HepG2 (cell line): ENCODE results near the gene CBX2. TPM values are rescaled to one million over a fixed set of nuclear protein-coding genes. Genes with fewer than 3 reads are reported as not detected.

Experiments used
- ATAC-seq: fragments of 200-7000 bp; cut with Tn5 transposase; 3 replicates; pipeline ENCODE4 v1.9.1; 2020; ENCODE audit warnings: mild to moderate bottlenecking, moderate library complexity
- BruUV-seq: library from RNA; stranded (reverse); fragments of 400-500 nt; replicated peaks from 2 replicates; lab custom pipeline; 2021; lab: Mats Ljungman, UMichigan
- CTCF ChIA-PET: fragments of 300-600 bp; formaldehyde crosslinking; extraction: SDS; loops from one replicate; lab custom pipeline; 2021; ENCODE audit warnings: low total read pairs, inconsistent platforms, low intra/inter-chr PET ratio; lab: Yijun Ruan, JAX
- POLR2A ChIA-PET: fragments of 350-600 bp; sonication (Branson Sonifier 250); formaldehyde crosslinking; loops from one replicate; lab custom pipeline; 2020; ENCODE audit warnings: antibody characterized with exemption, inconsistent platforms; lab: Yijun Ruan, JAX
- DNase-seq: peaks from one replicate; pipeline ENCODE4 v3.0.0-alpha.2; 2015; ENCODE audit warnings: low spot score
- FAIRE-seq: peaks from 3 replicates; lab custom pipeline; 2011; peaks lifted over from hg19 to GRCh38; lab: Jason Lieb, UNC
- H2AFZ ChIP-seq: one replicate; pipeline ENCODE4 v1.6.1; 2011; ENCODE audit warnings: low read length, inconsistent platforms
- H3K27ac ChIP-seq: fragments of 300-600 bp; 3 replicates; pipeline ENCODE4 v1.8.0; 2011; ENCODE audit warnings: mixed run types, mild to moderate bottlenecking, mixed read lengths, low read length, inconsistent platforms; ENCODE audit not compliant: insufficient read depth; ENCODE audit errors: extremely low read length
- H3K27me3 ChIP-seq, 2 experiments: fragments of 200-600 bp in 1 of 2; 2 replicates in 1 of 2; 3 replicates in 1 of 2; pipeline versions ENCODE4 v1.6.0 to v1.8.0; 2011; ENCODE audit warnings: low read length in 2 of 2, mild to moderate bottlenecking in 2 of 2, moderate library complexity in 2 of 2, inconsistent platforms in 1 of 2; ENCODE audit not compliant: insufficient read depth in 2 of 2, control insufficient read depth in 1 of 2
- H3K36me3 ChIP-seq, 2 experiments: fragments of 200-600 bp in 1 of 2; replicated peaks in 1 of 2; 2 replicates in 1 of 2; 3 replicates in 1 of 2; pipeline versions ENCODE4 v1.5.1 to v1.8.0; 2011; ENCODE audit warnings: low read length in 2 of 2, inconsistent platforms in 1 of 2; ENCODE audit not compliant: insufficient read depth in 2 of 2, control insufficient read depth in 1 of 2
- H3K4me1 ChIP-seq: 2 replicates; pipeline ENCODE4 v1.5.1; 2012; ENCODE audit warnings: low read length, inconsistent platforms; ENCODE audit not compliant: insufficient read depth
- H3K4me2 ChIP-seq: 2 replicates; pipeline ENCODE4 v1.6.0; 2011; ENCODE audit warnings: low read depth, low read length, inconsistent platforms
- H3K4me3 ChIP-seq, 3 experiments: fragments of 200-600 bp in 1 of 3; sonication (generic), shearing (Covaris generic) in 1 of 3; replicated peaks in 1 of 3; 2 replicates each; pipeline ENCODE4 v1.5.1; 2011 to 2016; ENCODE audit warnings: low read length in 3 of 3, inconsistent platforms in 2 of 3, low read depth in 2 of 3, mild to moderate bottlenecking in 2 of 3, control low read depth in 1 of 3, mixed read lengths in 1 of 3; ENCODE audit not compliant: insufficient read depth in 1 of 3
- H3K79me2 ChIP-seq: one replicate; pipeline ENCODE4 v1.6.1; 2011; ENCODE audit warnings: low read length, inconsistent platforms; ENCODE audit not compliant: insufficient read depth
- H3K9ac ChIP-seq: 2 replicates; pipeline ENCODE4 v1.6.0; 2011; ENCODE audit warnings: mild to moderate bottlenecking, low read depth, low read length, inconsistent platforms; ENCODE audit not compliant: insufficient read depth
- H3K9me3 ChIP-seq: 2 replicates; pipeline ENCODE4 v1.5.1; 2012; ENCODE audit warnings: mild to moderate bottlenecking, low read length
- H4K20me1 ChIP-seq: 2 replicates; pipeline ENCODE4 v1.6.0; 2011; ENCODE audit warnings: inconsistent platforms, mild to moderate bottlenecking, low read length, moderate library complexity; ENCODE audit not compliant: insufficient read depth
- ATM ChIP-seq: fragments of 450-650 bp; IDR thresholded peaks from 2 replicates; pipeline ENCODE4 v1.7.1; 2017; ENCODE audit warnings: mild to moderate bottlenecking, borderline replicate concordance
- EEA1 ChIP-seq: sonication (generic); formaldehyde crosslinking; IDR thresholded peaks from 2 replicates; pipeline ENCODE4 v1.5.1; 2020; ENCODE audit warnings: mild to moderate bottlenecking, missing genetic modification reagents, borderline replicate concordance
- FOXP1 ChIP-seq, 2 experiments: fragments of 450-650 bp in 1 of 2; IDR thresholded peaks; 2 replicates each; pipeline ENCODE4 v1.6.1; 2017 to 2018; ENCODE audit warnings: antibody characterized with exemption in 1 of 2
- HDAC1 ChIP-seq: sonication (generic); formaldehyde crosslinking; IDR thresholded peaks from 2 replicates; pipeline ENCODE4 v1.5.1; 2020; ENCODE audit warnings: mild to moderate bottlenecking, missing genetic modification reagents
- HES4 ChIP-seq: sonication (generic); formaldehyde crosslinking; IDR thresholded peaks from 2 replicates; pipeline ENCODE4 v1.9.0; 2021; ENCODE audit warnings: mild to moderate bottlenecking, missing genetic modification reagents, borderline replicate concordance
- HMG20B ChIP-seq: conservative IDR thresholded peaks from 2 replicates; pipeline ENCODE4 v1.6.1; 2016; ENCODE audit warnings: missing genetic modification reagents, missing compliant biosample characterization
- HOXA3 ChIP-seq: sonication (generic); formaldehyde crosslinking; IDR thresholded peaks from 2 replicates; pipeline ENCODE4 v1.5.0; 2020; ENCODE audit warnings: missing genetic modification reagents
- JUND ChIP-seq: sonication (generic); formaldehyde crosslinking; IDR thresholded peaks from 2 replicates; pipeline ENCODE4 v1.8.0; 2022; ENCODE audit warnings: mild to moderate bottlenecking, missing genetic modification reagents
- SCMH1 ChIP-seq: sonication (generic); formaldehyde crosslinking; IDR thresholded peaks from 2 replicates; pipeline ENCODE4 v1.9.0; 2021; ENCODE audit warnings: missing genetic modification reagents, mild to moderate bottlenecking, borderline replicate concordance
- ZFP82 ChIP-seq: sonication (generic); formaldehyde crosslinking; IDR thresholded peaks from 2 replicates; pipeline ENCODE4 v1.5.1; 2020; ENCODE audit warnings: mild to moderate bottlenecking, missing genetic modification reagents, borderline replicate concordance
- ZFY ChIP-seq: sonication (generic); formaldehyde crosslinking; IDR thresholded peaks from 2 replicates; pipeline ENCODE4 v1.4.0; 2020; ENCODE audit warnings: missing genetic modification reagents
- ZNF251 ChIP-seq: sonication (generic); formaldehyde crosslinking; IDR thresholded peaks from 2 replicates; pipeline ENCODE4 v1.9.0; 2021; ENCODE audit warnings: mild to moderate bottlenecking, missing genetic modification reagents
- ZNF253 ChIP-seq: sonication (generic); formaldehyde crosslinking; IDR thresholded peaks from 2 replicates; pipeline ENCODE4 v1.8.0; 2022; ENCODE audit warnings: mild to moderate bottlenecking, missing genetic modification reagents, borderline replicate concordance
- ZNF292 ChIP-seq: sonication (generic); formaldehyde crosslinking; IDR thresholded peaks from 2 replicates; pipeline ENCODE4 v1.8.1; 2022; ENCODE audit warnings: mild to moderate bottlenecking, low read depth, missing genetic modification reagents, borderline replicate concordance
- ZNF543 ChIP-seq: sonication (generic); formaldehyde crosslinking; IDR thresholded peaks from 2 replicates; pipeline ENCODE4 v1.4.0; 2020; ENCODE audit warnings: mild to moderate bottlenecking, missing genetic modification reagents
- ZNF629 ChIP-seq: sonication (generic); formaldehyde crosslinking; conservative IDR thresholded peaks from 2 replicates; pipeline ENCODE4 v1.5.0; 2020; ENCODE audit warnings: missing genetic modification reagents
- WGBS: methylation state at CpG from one replicate; pipeline ENCODE4 v1.1.6; 2017; ENCODE audit warnings: low lambda C conversion rate; 5-methylcytosine and 5-hydroxymethylcytosine counted together
- in situ Hi-C: cut with HindIII; loops from 2 replicates; pipeline ENCODE4 v1.10.0; 2017; ENCODE audit warnings: low pct_unique_long_range_greater_than_20kb; ENCODE audit not compliant: extremely low pct_ligation_motif_present
- intact Hi-C: fragments of 100-400 bp; cut with micrococcal nuclease; formaldehyde crosslinking; loops from one replicate; pipeline ENCODE4 v1.10.0; 2022; ENCODE audit not compliant: unreplicated experiment
- polyA plus RNA-seq, 8 experiments: library from polyadenylated mRNA; depleted of rRNA in 3 of 8; stranded (reverse) in 7 of 8; unstranded in 1 of 8; fragments of >200 nt; fragmentation: Illumina TruSeq in 4 of 8; extraction: Trizol in 4 of 8; gene quantifications; 2 replicates each; pipeline versions ENCODE4 v1.2.1 to v1.2.3, GENCODE V29; 2011 to 2016; ENCODE audit warnings: low read depth in 4 of 8, missing spikeins in 1 of 8, mixed read lengths in 1 of 8; ENCODE audit not compliant: insufficient read depth in 1 of 8
- total RNA-seq, 5 experiments: library from RNA; depleted of rRNA; stranded (reverse); fragments of >200 nt; fragmentation: Illumina TruSeq; extraction: Trizol; gene quantifications; 2 replicates each; pipeline ENCODE4 v1.2.3, GENCODE V29; 2016; ENCODE audit warnings: low read depth in 1 of 5
- TF ChIP-seq, protein P1 (sequence below): sonication (generic); formaldehyde crosslinking; IDR thresholded peaks from 2 replicates; pipeline ENCODE4 v1.5.1; 2020; ENCODE audit warnings: mild to moderate bottlenecking, missing genetic modification reagents, moderate library complexity
- TF ChIP-seq, protein P2 (sequence below): sonication (generic); formaldehyde crosslinking; IDR thresholded peaks from 2 replicates; pipeline ENCODE4 v1.5.0; 2020; ENCODE audit warnings: mild to moderate bottlenecking, missing genetic modification reagents

Gene CBX2
- total and polyA plus RNA-seq, 2 of the 13 experiments (the other 11 are each of a cell fraction or from before 2014, with no cell fraction given) = 14.5 to 31.1 TPM

DNA sequence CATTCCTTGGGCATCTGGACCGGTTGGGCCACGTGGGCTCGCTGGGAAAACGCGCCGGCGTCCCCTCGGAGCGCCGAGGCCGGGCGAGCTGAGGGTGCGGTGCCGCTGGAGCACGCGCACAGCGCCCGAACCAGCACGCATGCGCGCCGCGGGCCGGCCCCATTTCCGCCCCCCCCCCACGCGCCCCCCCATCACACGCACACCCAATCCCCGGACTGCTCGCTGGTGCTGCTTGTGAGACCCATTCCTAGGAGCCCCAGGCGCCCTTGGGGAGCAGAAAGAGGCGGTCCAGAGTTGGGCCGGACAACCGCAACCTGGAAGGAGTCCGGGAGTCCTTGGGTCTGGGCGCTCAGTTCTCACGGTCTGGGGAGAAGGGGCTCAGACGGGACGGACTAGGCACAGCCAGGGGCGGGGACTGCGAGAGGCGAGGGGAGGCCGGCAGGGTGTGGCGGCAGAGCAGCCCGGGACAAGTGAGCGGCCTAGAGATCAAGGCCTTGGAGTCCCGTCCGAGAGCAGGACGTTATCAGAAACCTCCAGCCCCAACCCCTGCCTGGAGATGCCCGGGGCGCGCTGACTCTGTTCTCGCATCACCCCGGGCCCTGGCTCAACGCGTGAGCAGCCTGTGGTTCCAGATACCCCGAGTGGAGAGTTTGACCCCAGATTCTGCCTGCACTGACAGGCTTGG is 24.9 kb downstream of the CBX2 start:
- peaks cover 70% of the 10 kb centered on the region for H3K4me1 ChIP-seq
- DNase-seq (no peak), FAIRE-seq (no peak), ATAC-seq (peak; percentile 9)
- BruUV-seq = no TSS peak
- CTCF ChIA-PET = no interaction called here
- POLR2A ChIA-PET = interaction anchor here (1.3 to 1.6 kb wide), 2 partner anchors 32 to 37 kb away, joined by 3 to 10 read pairs; partner anchors contain the start of gene CBX4
- no peaks in the 10 kb centered on the region for H3K9me3 ChIP-seq
- in situ Hi-C loops = no loop called here
- 39% methylated on average over 16 of the region's 57 CpGs for WGBS
- peak overlapping the region in 1 of 3 experiments; percentile 54; a peak in 1 of 6 replicates for H3K4me3 ChIP-seq
- no peak overlapping the region for H3K4me2 ChIP-seq
- H3K27ac ChIP-seq = no peak overlapping the region
- no peak overlapping the region for H3K9ac ChIP-seq
- no peak overlapping the region for H2AFZ ChIP-seq
- H3K79me2 ChIP-seq = no peaks in the 10 kb centered on the region
- no peaks in the 10 kb centered on the region for H3K36me3 ChIP-seq
- H4K20me1 ChIP-seq = no peaks in the 10 kb centered on the region
- intact Hi-C loops = no loop called here
- H3K27me3 ChIP-seq = peaks cover 60 to 100% of the 10 kb centered on the region in 2 experiments
- TF ChIP-seq ZNF253 = peak; percentile 77; the same call in 1 of the 2 replicates
- peak; percentile 56 for TF ChIP-seq HDAC1 (CRISPR knock-in tag)
- TF ChIP-seq ZFY = peak; percentile 50; the same call in 1 of the 2 replicates
- TF ChIP-seq ATM = no peak
- no peak for TF ChIP-seq FOXP1 (IDR thresholded peaks at IDR 0.05)
- TF ChIP-seq FOXP1 (CRISPR knock-in tag; IDR thresholded peaks at IDR 0.05) = no peak
- no peak for TF ChIP-seq JUND (CRISPR knock-in tag)
- peak; percentile 30; the same call in 1 of the 2 replicates for TF ChIP-seq ZFP82
- TF ChIP-seq ZNF292 (CRISPR knock-in tag) = 0 out of 2 replicates have a peak, but pooled peaks have one; percentile 2
- TF ChIP-seq HMG20B (CRISPR knock-in tag) = no peak
- TF ChIP-seq, protein P1, sequence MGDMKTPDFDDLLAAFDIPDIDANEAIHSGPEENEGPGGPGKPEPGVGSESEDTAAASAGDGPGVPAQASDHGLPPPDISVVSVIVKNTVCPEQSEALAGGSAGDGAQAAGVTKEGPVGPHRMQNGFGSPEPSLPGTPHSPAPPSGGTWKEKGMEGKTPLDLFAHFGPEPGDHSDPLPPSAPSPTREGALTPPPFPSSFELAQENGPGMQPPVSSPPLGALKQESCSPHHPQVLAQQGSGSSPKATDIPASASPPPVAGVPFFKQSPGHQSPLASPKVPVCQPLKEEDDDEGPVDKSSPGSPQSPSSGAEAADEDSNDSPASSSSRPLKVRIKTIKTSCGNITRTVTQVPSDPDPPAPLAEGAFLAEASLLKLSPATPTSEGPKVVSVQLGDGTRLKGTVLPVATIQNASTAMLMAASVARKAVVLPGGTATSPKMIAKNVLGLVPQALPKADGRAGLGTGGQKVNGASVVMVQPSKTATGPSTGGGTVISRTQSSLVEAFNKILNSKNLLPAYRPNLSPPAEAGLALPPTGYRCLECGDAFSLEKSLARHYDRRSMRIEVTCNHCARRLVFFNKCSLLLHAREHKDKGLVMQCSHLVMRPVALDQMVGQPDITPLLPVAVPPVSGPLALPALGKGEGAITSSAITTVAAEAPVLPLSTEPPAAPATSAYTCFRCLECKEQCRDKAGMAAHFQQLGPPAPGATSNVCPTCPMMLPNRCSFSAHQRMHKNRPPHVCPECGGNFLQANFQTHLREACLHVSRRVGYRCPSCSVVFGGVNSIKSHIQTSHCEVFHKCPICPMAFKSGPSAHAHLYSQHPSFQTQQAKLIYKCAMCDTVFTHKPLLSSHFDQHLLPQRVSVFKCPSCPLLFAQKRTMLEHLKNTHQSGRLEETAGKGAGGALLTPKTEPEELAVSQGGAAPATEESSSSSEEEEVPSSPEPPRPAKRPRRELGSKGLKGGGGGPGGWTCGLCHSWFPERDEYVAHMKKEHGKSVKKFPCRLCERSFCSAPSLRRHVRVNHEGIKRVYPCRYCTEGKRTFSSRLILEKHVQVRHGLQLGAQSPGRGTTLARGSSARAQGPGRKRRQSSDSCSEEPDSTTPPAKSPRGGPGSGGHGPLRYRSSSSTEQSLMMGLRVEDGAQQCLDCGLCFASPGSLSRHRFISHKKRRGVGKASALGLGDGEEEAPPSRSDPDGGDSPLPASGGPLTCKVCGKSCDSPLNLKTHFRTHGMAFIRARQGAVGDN = peak; percentile 27; the same call in 1 of the 2 replicates
- no peak for TF ChIP-seq EEA1 (CRISPR knock-in tag)
- TF ChIP-seq HOXA3 (CRISPR knock-in tag) = peak; percentile 6; the same call in 1 of the 2 replicates
- no peak for TF ChIP-seq ZNF629 (CRISPR knock-in tag)
- TF ChIP-seq ZNF251 (CRISPR knock-in tag) = no peak
- TF ChIP-seq ZNF543 = no peak
- no peak for TF ChIP-seq HES4 (CRISPR knock-in tag)
- TF ChIP-seq, protein P2, sequence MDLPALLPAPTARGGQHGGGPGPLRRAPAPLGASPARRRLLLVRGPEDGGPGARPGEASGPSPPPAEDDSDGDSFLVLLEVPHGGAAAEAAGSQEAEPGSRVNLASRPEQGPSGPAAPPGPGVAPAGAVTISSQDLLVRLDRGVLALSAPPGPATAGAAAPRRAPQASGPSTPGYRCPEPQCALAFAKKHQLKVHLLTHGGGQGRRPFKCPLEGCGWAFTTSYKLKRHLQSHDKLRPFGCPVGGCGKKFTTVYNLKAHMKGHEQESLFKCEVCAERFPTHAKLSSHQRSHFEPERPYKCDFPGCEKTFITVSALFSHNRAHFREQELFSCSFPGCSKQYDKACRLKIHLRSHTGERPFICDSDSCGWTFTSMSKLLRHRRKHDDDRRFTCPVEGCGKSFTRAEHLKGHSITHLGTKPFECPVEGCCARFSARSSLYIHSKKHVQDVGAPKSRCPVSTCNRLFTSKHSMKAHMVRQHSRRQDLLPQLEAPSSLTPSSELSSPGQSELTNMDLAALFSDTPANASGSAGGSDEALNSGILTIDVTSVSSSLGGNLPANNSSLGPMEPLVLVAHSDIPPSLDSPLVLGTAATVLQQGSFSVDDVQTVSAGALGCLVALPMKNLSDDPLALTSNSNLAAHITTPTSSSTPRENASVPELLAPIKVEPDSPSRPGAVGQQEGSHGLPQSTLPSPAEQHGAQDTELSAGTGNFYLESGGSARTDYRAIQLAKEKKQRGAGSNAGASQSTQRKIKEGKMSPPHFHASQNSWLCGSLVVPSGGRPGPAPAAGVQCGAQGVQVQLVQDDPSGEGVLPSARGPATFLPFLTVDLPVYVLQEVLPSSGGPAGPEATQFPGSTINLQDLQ (CRISPR knock-in tag) = 0 out of 2 replicates have a peak, but pooled peaks have one; percentile 31
- no peak for TF ChIP-seq SCMH1
